GM23248 (cell line): ENCODE results near the gene GLRX.

ENCODE experiments used
- EZH2 ChIP-seq: fragments of 200-600 bp; sonication (generic); IDR thresholded peaks from 2 replicates; pipeline ENCODE4 v1.6.1; 2018; ENCODE audit warnings: antibody characterized with exemption, mild to moderate bottlenecking; ENCODE audit not compliant: insufficient read depth, poor library complexity, severe bottlenecking
- EZH2phosphoT487 ChIP-seq: fragments of 200-600 bp; sonication (generic); IDR thresholded peaks from 2 replicates; pipeline ENCODE4 v1.6.1; 2018; ENCODE audit warnings: antibody characterized with exemption, moderate library complexity, mild to moderate bottlenecking, low read depth; ENCODE audit not compliant: insufficient read depth

DNA sequence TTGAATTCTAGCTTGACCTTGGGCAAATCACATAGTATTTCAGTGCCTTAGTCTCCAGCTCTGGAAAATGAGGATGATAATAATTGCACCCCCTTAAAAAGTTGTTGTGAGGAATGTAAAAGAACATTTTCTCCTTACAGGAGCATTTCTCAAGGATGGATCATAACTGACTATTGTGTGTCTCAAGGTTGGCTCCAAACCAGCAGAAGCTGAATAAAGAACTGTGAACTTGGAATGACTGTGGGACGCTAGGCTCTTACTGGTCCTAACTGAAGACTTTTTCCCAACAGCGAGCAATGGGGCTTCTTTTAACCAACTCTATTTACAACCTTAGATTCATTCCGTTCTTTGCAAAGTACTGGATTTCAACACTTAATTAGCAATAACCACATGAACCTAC, 26.2 kb upstream of the GLRX start:
- TF ChIP-seq EZH2 (no peak), EZH2phosphoT487 (no peak)
